AG10803 (cell line): ENCODE data around the gene ARL14.
A peak's percentile ranks its signal among the peaks of the same experiment; 100 is the strongest.

Experiments
- DNase-seq: peaks from one replicate; pipeline ENCODE4 v3.0.0; 2010; ENCODE audit warnings: low read depth
- H3K4me3 ChIP-seq: 2 replicates; pipeline ENCODE4 v1.5.1; 2011; ENCODE audit warnings: mild to moderate bottlenecking, low read length, control low read depth
- CTCF ChIP-seq: conservative IDR thresholded peaks from 2 replicates; pipeline ENCODE4 v1.5.1; 2011; ENCODE audit warnings: mild to moderate bottlenecking, low read length, control low read depth, inconsistent platforms

ARL14 gene

GRCh38 chr3:160676547-160677303, at the start of gene ARL14:
Gene ARL14 (plus strand): TSS chr3:160677160. CDS start chr3:160677347, 187 bp downstream.
- H3K4me3 ChIP-seq, result no peak within 1 kb of the TSS
- peak; percentile 23 for DNase-seq
- TF ChIP-seq CTCF, result no peak

- H3K4me3 ChIP-seq, result no peak overlapping the region
- no peak for DNase-seq
- TF ChIP-seq CTCF, result no peak
Observed at GRCh38 chr3:160629491-160629890, 47.5 kb upstream of the ARL14 start.

- no peak overlapping the region for H3K4me3 ChIP-seq
- no peak for DNase-seq
- no peak for TF ChIP-seq CTCF
Observed at GRCh38 chr3:160633361-160634083, 43.4 kb upstream of the ARL14 start.

GRCh38 chr3:160635213-160635612, 41.7 kb upstream of the ARL14 start:
- no peak overlapping the region for H3K4me3 ChIP-seq
- TF ChIP-seq CTCF, result no peak
- no peak for DNase-seq

GRCh38 chr3:160637086-160637485, 39.9 kb upstream of the ARL14 start:
- TF ChIP-seq CTCF, result no peak
- no peak for DNase-seq
- no peak overlapping the region for H3K4me3 ChIP-seq

- no peak for TF ChIP-seq CTCF
- DNase-seq, result no peak
- H3K4me3 ChIP-seq, result no peak overlapping the region
Observed at GRCh38 chr3:160638184-160638583, 38.8 kb upstream of the ARL14 start.
